GM19463 (cell line): ENCODE data around the gene TRAM1L1.

Source experiments
- ATAC-seq: cut with Tn5 transposase; IDR thresholded peaks from one replicate; pipeline ENCODE4 v1.9.1; 2021; ENCODE audit warnings: mild to moderate bottlenecking, moderate library complexity; ENCODE audit not compliant: unreplicated experiment

Gene TRAM1L1

GRCh38 chr4:117084866-117085701 is at the start of gene TRAM1L1:
TSS of gene TRAM1L1 (minus strand) at chr4:117085576. CDS start at chr4:117085393, 183 bp downstream.
- ATAC-seq = peak; percentile 71

DNA sequence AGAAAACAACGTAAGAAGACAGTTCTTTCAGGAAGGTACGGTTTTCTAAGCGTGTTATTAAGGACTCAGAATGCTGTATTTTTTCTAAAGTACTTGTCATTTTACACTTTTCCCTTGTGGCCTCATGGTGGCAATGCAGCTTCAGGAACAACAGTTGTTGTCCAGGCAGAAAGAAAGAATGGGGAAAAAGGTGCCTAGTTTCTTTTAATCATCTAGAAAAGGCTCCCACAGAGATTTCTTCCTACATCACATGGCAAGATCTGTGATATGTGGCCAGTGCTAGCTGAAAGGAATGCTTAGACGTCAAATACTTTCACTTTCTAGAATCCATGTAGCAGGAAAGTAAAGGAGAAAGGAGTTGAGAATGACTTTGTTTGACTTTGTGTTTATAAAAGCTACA is 49.0 kb upstream of the TRAM1L1 start:
- ATAC-seq = no peak

DNA sequence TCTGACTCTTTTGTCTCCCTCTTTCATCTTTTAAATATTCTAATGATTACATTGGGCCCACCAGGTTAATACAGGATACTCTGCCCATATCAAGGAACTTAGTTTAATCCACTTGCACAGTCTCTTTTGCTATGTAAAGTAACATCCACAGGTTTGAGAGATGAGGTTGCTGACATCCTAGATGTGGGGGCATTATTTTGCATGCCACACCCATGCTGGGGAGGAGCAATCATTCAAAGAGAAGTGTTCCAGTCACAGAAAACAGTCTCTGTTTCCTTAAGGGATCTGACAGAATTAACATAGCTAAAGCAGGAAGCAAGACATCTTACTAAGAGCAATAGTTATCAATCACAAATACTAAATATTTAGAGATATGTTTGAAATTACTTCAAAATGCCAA is 11.5 kb upstream of the TRAM1L1 start:
- ATAC-seq = no peak

- no peak for ATAC-seq
Measured at GRCh38 chr4:117096462-117096861, 11.1 kb upstream of the TRAM1L1 start.

DNA sequence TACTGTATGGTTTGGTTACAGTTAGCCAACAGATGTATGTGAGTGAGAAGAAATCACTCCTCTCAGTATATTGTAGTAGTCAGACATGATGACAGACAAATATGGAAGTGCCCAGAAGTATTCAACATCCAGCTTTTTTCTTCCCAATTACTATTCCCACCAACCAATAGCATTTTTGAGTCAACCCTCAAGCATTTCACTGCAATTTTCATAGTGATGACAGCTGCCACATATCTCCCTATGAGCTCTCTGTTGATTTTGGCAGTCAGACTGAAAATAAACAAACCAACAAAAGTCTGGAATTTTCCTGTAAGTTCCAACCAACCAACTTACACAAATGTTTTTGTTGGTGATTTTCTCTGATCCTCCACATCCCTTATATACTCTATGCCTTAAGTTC is 8.2 kb upstream of the TRAM1L1 start:
- ATAC-seq = no peak

DNA sequence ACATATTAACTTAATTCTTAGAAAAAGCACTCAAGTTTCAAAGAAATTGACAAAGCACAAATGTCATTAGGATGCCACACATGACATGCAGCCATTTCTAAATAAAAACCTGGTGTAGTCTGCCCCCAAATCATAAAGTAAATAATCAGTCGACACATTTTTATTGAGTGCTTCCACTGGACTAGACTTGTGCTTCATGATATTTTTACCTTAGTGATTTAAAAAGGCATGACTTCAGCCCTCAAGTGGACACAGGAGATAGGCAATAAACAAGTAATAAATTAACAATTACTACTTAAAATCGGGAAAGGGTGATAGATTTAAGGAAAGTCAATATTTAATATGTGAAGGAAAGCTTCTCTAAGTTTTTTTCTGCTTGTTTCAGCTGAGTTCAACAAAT is 7.6 kb downstream of the TRAM1L1 start:
- ATAC-seq = no peak

DNA sequence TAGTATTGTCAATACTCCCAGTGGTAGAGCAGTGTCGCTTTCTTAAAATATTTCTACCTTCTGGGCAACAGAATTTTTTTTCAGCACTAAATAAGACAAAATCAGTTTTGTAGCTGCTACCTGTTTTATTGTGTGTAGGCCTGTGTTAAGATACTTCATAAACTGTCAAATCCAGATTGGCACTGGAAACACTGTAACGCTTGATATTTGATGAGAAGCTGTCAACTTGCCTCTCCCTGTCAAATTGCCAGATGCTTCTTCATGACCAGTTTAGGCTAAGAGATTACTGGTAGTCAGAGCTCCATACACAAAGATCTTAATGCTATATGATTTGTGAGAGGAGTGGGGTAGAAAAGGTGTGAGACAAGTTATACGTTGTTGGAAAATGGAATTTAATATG is 17.3 kb downstream of the TRAM1L1 start:
- ATAC-seq = no peak

- ATAC-seq = no peak
Measured at GRCh38 chr4:117063961-117064696, 21.2 kb downstream of the TRAM1L1 start.

DNA sequence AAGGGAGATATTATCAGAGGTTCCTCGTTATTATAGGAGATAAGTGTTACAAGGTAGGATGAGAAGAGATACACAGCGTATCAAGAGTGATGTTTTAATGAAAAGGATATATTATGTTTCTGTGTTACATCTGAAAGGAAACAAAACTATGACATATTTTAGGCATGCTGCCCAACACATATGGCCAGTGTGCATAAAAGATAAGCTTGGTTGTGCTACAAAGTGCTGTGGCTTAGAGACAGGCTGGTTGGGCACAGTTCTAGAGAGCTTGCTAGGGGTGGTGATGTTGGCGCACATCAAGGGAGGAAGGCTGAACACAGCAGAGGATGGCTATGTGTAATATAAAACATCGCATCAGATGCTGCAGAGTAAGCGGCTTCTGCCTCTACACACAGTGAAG is 42.4 kb downstream of the TRAM1L1 start:
- ATAC-seq = no peak
